IMR-90 (cell line): ENCODE results near the gene TMEM135. TPM values are rescaled to one million over a fixed set of nuclear protein-coding genes. Genes with fewer than 3 reads are reported as not detected.

ENCODE experiments used
- ATAC-seq: fragments of 200-7000 bp; cut with Tn5 transposase; 2 replicates; pipeline ENCODE4 v1.9.1; 2020; ENCODE audit warnings: low read depth, mild to moderate bottlenecking, moderate library complexity
- BruUV-seq: library from RNA; stranded (reverse); fragments of 400-500 nt; replicated peaks from 2 replicates; lab custom pipeline; 2021; lab: Mats Ljungman, UMichigan
- CTCF ChIA-PET: fragments of 300-600 bp; formaldehyde crosslinking; extraction: SDS; loops from one replicate; lab custom pipeline; 2021; ENCODE audit warnings: antibody characterized with exemption; lab: Yijun Ruan, JAX
- POLR2A ChIA-PET: fragments of 300-600 bp; sonication (Branson Sonifier 250); formaldehyde crosslinking; loops from one replicate; lab custom pipeline; 2022; ENCODE audit warnings: antibody characterized with exemption; ENCODE audit not compliant: unreplicated experiment; lab: Charles Lee
- DNase-seq: peaks from one replicate; pipeline ENCODE4 v3.0.0; 2013
- H2AFZ ChIP-seq: replicated peaks from 2 replicates; pipeline ENCODE3; 2013; ENCODE audit warnings: low read length, mild to moderate bottlenecking; ENCODE audit not compliant: poor library complexity
- H2AK5ac ChIP-seq: 2 replicates; pipeline ENCODE4 v1.6.1; 2013; ENCODE audit warnings: low read depth, low read length, inconsistent platforms
- H2AK9ac ChIP-seq: replicated peaks from 2 replicates; pipeline ENCODE3; 2013; ENCODE audit warnings: mild to moderate bottlenecking, low read depth, low read length, moderate library complexity; ENCODE audit not compliant: poor library complexity
- H2BK120ac ChIP-seq: 2 replicates; pipeline ENCODE4 v1.6.1; 2013; ENCODE audit warnings: low read depth, low read length, inconsistent platforms
- H2BK15ac ChIP-seq: 3 replicates; pipeline ENCODE4 v1.6.1; 2013; ENCODE audit warnings: low read depth, low read length, inconsistent platforms
- H2BK20ac ChIP-seq: 2 replicates; pipeline ENCODE4 v1.6.1; 2013; ENCODE audit warnings: low read depth, mild to moderate bottlenecking, inconsistent platforms, low read length, moderate library complexity
- H2BK5ac ChIP-seq: 2 replicates; pipeline ENCODE4 v1.6.1; 2013; ENCODE audit warnings: mild to moderate bottlenecking, low read depth, low read length, inconsistent platforms; ENCODE audit not compliant: poor library complexity, severe bottlenecking
- H3K14ac ChIP-seq: replicated peaks from 2 replicates; pipeline ENCODE4 v1.6.1; 2013; ENCODE audit warnings: low read depth, low read length, inconsistent platforms
- H3K18ac ChIP-seq: 2 replicates; pipeline ENCODE4 v1.6.1; 2013; ENCODE audit warnings: low read depth, low read length, control low read depth
- H3K23ac ChIP-seq: 2 replicates; pipeline ENCODE4 v1.6.1; 2013; ENCODE audit warnings: low read depth, low read length, inconsistent platforms
- H3K27ac ChIP-seq: 2 replicates; pipeline ENCODE4 v1.5.1; 2013; ENCODE audit warnings: mild to moderate bottlenecking, control low read depth, low read length; ENCODE audit not compliant: insufficient read depth
- H3K27me3 ChIP-seq: 2 replicates; pipeline ENCODE4 v1.6.1; 2013; ENCODE audit warnings: low read length; ENCODE audit not compliant: control insufficient read depth, insufficient read depth
- H3K36me3 ChIP-seq: 2 replicates; pipeline ENCODE4 v1.6.1; 2013; ENCODE audit warnings: low read length, mixed read lengths; ENCODE audit not compliant: control insufficient read depth, insufficient read depth
- H3K4ac ChIP-seq: 2 replicates; pipeline ENCODE4 v1.6.1; 2013; ENCODE audit warnings: low read depth, low read length, inconsistent platforms
- H3K4me1 ChIP-seq: 2 replicates; pipeline ENCODE4 v1.6.1; 2013; ENCODE audit warnings: low read length, mixed read lengths; ENCODE audit not compliant: control insufficient read depth, insufficient read depth
- H3K4me2 ChIP-seq: 2 replicates; pipeline ENCODE4 v1.6.1; 2013; ENCODE audit warnings: low read depth, mild to moderate bottlenecking, control low read depth, low read length, moderate library complexity
- H3K4me3 ChIP-seq: 2 replicates; pipeline ENCODE4 v1.5.1; 2013; ENCODE audit warnings: low read depth, mild to moderate bottlenecking, control low read depth, low read length, moderate library complexity; ENCODE audit not compliant: insufficient read depth
- H3K56ac ChIP-seq: 2 replicates; pipeline ENCODE4 v1.6.1; 2013; ENCODE audit warnings: low read length, inconsistent platforms; ENCODE audit not compliant: insufficient read depth; ENCODE audit errors: extremely low read depth
- H3K79me1 ChIP-seq, 2 experiments: 2 replicates each; pipeline ENCODE4 v1.6.1; 2013; ENCODE audit warnings: low read length in 2 of 2, inconsistent platforms in 1 of 2, low read depth in 1 of 2
- H3K9ac ChIP-seq: 2 replicates; pipeline ENCODE4 v1.6.1; 2013; ENCODE audit warnings: low read depth, low read length, control low read depth
- H3K9me1 ChIP-seq: 2 replicates; pipeline ENCODE4 v1.6.1; 2013; ENCODE audit warnings: low read length, inconsistent platforms; ENCODE audit not compliant: insufficient read depth
- H3K9me3 ChIP-seq: 2 replicates; pipeline ENCODE4 v1.6.1; 2013; ENCODE audit warnings: low read length; ENCODE audit not compliant: control insufficient read depth, insufficient read depth
- H4K20me1 ChIP-seq: 2 replicates; pipeline ENCODE4 v1.6.1; 2013; ENCODE audit warnings: low read length, inconsistent platforms; ENCODE audit not compliant: insufficient read depth
- H4K5ac ChIP-seq: 2 replicates; pipeline ENCODE4 v1.6.1; 2013; ENCODE audit warnings: mild to moderate bottlenecking, low read depth, low read length, control low read depth
- H4K8ac ChIP-seq, 2 experiments: 2 replicates each; pipeline ENCODE4 v1.6.1; 2013; ENCODE audit warnings: low read depth in 2 of 2, low read length in 2 of 2, control low read depth in 1 of 2, inconsistent platforms in 1 of 2
- H4K91ac ChIP-seq: 2 replicates; pipeline ENCODE4 v1.6.1; 2013; ENCODE audit warnings: low read depth, low read length, inconsistent platforms; ENCODE audit not compliant: insufficient read depth
- BHLHE40 ChIP-seq: fragments of 150-350 bp; IDR thresholded peaks from 2 replicates; pipeline ENCODE4 v1.6.1; 2016; ENCODE audit warnings: mild to moderate bottlenecking, low read depth, low read length
- CEBPB ChIP-seq: IDR thresholded peaks from 2 replicates; pipeline ENCODE4 v1.6.1; 2012; ENCODE audit warnings: low read depth, low read length, improper control_type of control experiment
- CHD1 ChIP-seq: IDR thresholded peaks from 2 replicates; pipeline ENCODE4 v1.6.1; 2012; ENCODE audit warnings: low read depth, low read length, improper control_type of control experiment
- CTCF ChIP-seq: conservative IDR thresholded peaks from 2 replicates; pipeline ENCODE4 v1.5.1; 2012; ENCODE audit warnings: mild to moderate bottlenecking, low read depth, low read length, improper control_type of control experiment
- ELK1 ChIP-seq: fragments of 150-350 bp; IDR thresholded peaks from 2 replicates; pipeline ENCODE4 v1.6.1; 2016; ENCODE audit warnings: low read depth, mild to moderate bottlenecking, low read length, moderate library complexity, borderline replicate concordance
- FOS ChIP-seq: fragments of 150-350 bp; IDR thresholded peaks from 2 replicates; pipeline ENCODE4 v1.6.1; 2016; ENCODE audit warnings: low read depth, low read length
- MAFK ChIP-seq: IDR thresholded peaks from 2 replicates; pipeline ENCODE4 v1.6.1; 2012; ENCODE audit warnings: low read depth, low read length, improper control_type of control experiment
- MAZ ChIP-seq: IDR thresholded peaks from 2 replicates; pipeline ENCODE4 v1.6.1; 2012; ENCODE audit warnings: low read depth, mild to moderate bottlenecking, low read length, improper control_type of control experiment, moderate library complexity, borderline replicate concordance
- MXI1 ChIP-seq: IDR thresholded peaks from 2 replicates; pipeline ENCODE4 v1.6.1; 2012; ENCODE audit warnings: low read depth, mild to moderate bottlenecking, low read length, moderate library complexity, borderline replicate concordance
- NFE2L2 ChIP-seq: fragments of 150-350 bp; IDR thresholded peaks from 2 replicates; pipeline ENCODE4 v1.6.1; 2016; ENCODE audit warnings: low read depth, mild to moderate bottlenecking, low read length
- POLR2A ChIP-seq: IDR thresholded peaks from 2 replicates; pipeline ENCODE4 v1.6.1; 2012; ENCODE audit warnings: mild to moderate bottlenecking, low read depth, low read length
- RAD21 ChIP-seq: IDR thresholded peaks from 2 replicates; pipeline ENCODE4 v1.6.1; 2012; ENCODE audit warnings: low read length, improper control_type of control experiment
- RCOR1 ChIP-seq: IDR thresholded peaks from 2 replicates; pipeline ENCODE4 v1.6.1; 2012; ENCODE audit warnings: mild to moderate bottlenecking, low read length, improper control_type of control experiment; ENCODE audit not compliant: insufficient replicate concordance
- RFX5 ChIP-seq: IDR thresholded peaks from 2 replicates; pipeline ENCODE4 v1.8.0; 2012; ENCODE audit warnings: low read depth, mild to moderate bottlenecking, low read length, moderate library complexity
- SMC3 ChIP-seq: fragments of 150-350 bp; IDR thresholded peaks from 2 replicates; pipeline ENCODE4 v1.6.1; 2016; ENCODE audit warnings: low read depth, mild to moderate bottlenecking, antibody characterized with exemption, low read length, moderate library complexity
- USF2 ChIP-seq: fragments of 150-350 bp; IDR thresholded peaks from 2 replicates; pipeline ENCODE4 v1.6.1; 2017; ENCODE audit warnings: mild to moderate bottlenecking, antibody characterized with exemption, low read length, low read depth
- WGBS, 2 experiments: methylation state at CpG; one replicate each; pipeline versions ENCODE4 v1.1.5 to v1.1.7; 2013; ENCODE audit warnings: missing lambda C conversion rate in 2 of 2; ENCODE audit not compliant: insufficient read length in 1 of 2; ENCODE audit errors: extremely low coverage in 2 of 2; 5-methylcytosine and 5-hydroxymethylcytosine counted together
- dilution Hi-C: fragments of 300-500 bp; cut with HindIII; formaldehyde crosslinking; loops from one replicate; pipeline ENCODE4 v1.14.3; 2018; ENCODE audit warnings: low sequenced_read_pairs; ENCODE audit not compliant: unreplicated experiment
- in situ Hi-C: fragments of 300-500 bp; cut with MboI; formaldehyde crosslinking; loops from 3 replicates; pipeline ENCODE4 v1.14.3; 2019; ENCODE audit warnings: low sequenced_read_pairs, inconsistent platforms, mixed read lengths
- intact Hi-C: fragments of 100-400 bp; cut with micrococcal nuclease; formaldehyde crosslinking; loops from 2 replicates; pipeline ENCODE4 v1.10.0; 2022
- polyA plus RNA-seq, 3 experiments: library from polyadenylated mRNA; depleted of rRNA; stranded (reverse); fragments of >200 nt; gene quantifications; 2 replicates each; pipeline ENCODE4 v1.2.3, GENCODE V29; 2012; ENCODE audit warnings: low replicate concordance in 1 of 3
- total RNA-seq: library from RNA; depleted of rRNA; stranded (reverse); fragments of >200 nt; gene quantifications from 2 replicates; pipeline ENCODE4 v1.2.3, GENCODE V29; 2012

The TMEM135 gene
- total and polyA plus RNA-seq, 2 of the 4 experiments (the other 2 are of a cell fraction), result 3.9 to 5.9 TPM

- ChIA-PET CTCF (no interaction called here), POLR2A (no interaction called here)
- no peak overlapping the region for H3K14ac ChIP-seq
- H3K9ac ChIP-seq, result no peak overlapping the region
- no peak overlapping the region for H4K91ac ChIP-seq
- no peaks in the 10 kb centered on the region for H3K9me3 ChIP-seq
- no peaks in the 10 kb centered on the region for H4K20me1 ChIP-seq
- dilution Hi-C loops, result no loop called here
- BruUV-seq, result no TSS peak
- H2BK15ac ChIP-seq, result no peak overlapping the region
- H3K4me1 ChIP-seq, result no peaks in the 10 kb centered on the region
- no peak overlapping the region for H3K4me3 ChIP-seq
- H2AK9ac ChIP-seq, result no peak overlapping the region
- TF ChIP-seq ELK1 (no peak), RCOR1 (no peak), MAZ (no peak), NFE2L2 (no peak), CHD1 (no peak), MAFK (no peak), CEBPB (no peak), MXI1 (no peak), POLR2A (no peak), BHLHE40 (no peak), CTCF (no peak), RAD21 (no peak), USF2 (no peak), FOS (no peak), SMC3 (no peak), RFX5 (no peak)
- in situ Hi-C loops, result no loop called here
- H2AFZ ChIP-seq, result no peak overlapping the region
- intact Hi-C loops, result no loop called here
- no peak overlapping the region for H3K23ac ChIP-seq
- H3K79me1 ChIP-seq, result peaks cover 0 to 14% of the 10 kb centered on the region in 2 experiments; a peak in 2 of 4 replicates
- no peaks in the 10 kb centered on the region for H3K27me3 ChIP-seq
- H2BK120ac ChIP-seq, result no peak overlapping the region
- no peak overlapping the region for H2BK5ac ChIP-seq
- ATAC-seq (no peak), DNase-seq (no peak)
- H3K18ac ChIP-seq, result no peak overlapping the region
- no peak overlapping the region for H3K4ac ChIP-seq
- no peak overlapping the region for H2AK5ac ChIP-seq
- no peak overlapping the region for H3K56ac ChIP-seq
- no peak overlapping the region for H3K27ac ChIP-seq
- H4K5ac ChIP-seq, result no peak overlapping the region
- no peak overlapping the region for H2BK20ac ChIP-seq
- H3K4me2 ChIP-seq, result no peak overlapping the region
- H3K36me3 ChIP-seq, result no peaks in the 10 kb centered on the region
- H4K8ac ChIP-seq, result no peak overlapping the region
- WGBS, 2 experiments, result no CpG with 5 or more reads among the region's 6 CpGs
- H3K9me1 ChIP-seq, result no peaks in the 10 kb centered on the region; the same call in 1 of the 2 replicates
Measured at GRCh38 chr11:87061766-87062165, 24.0 kb downstream of the TMEM135 start.
